OCI-LY1 (cell line): ENCODE measurements around the gene SIM2.

ENCODE experiments used
- H2AFZ ChIP-seq: fragments of 200-600 bp; sonication (generic), shearing (Covaris generic); 2 replicates; pipeline ENCODE4 v1.6.0; 2014; ENCODE audit warnings: antibody characterized with exemption, mild to moderate bottlenecking, low read length
- H3F3A ChIP-seq: fragments of 200-600 bp; sonication (generic), shearing (Covaris generic); 2 replicates; pipeline ENCODE4 v1.6.0; 2014; ENCODE audit warnings: mild to moderate bottlenecking, antibody characterized with exemption, low read length, moderate library complexity; ENCODE audit not compliant: insufficient read depth
- H3K27ac ChIP-seq: fragments of 200-600 bp; sonication (generic); 2 replicates; pipeline ENCODE4 v1.5.1; 2014; ENCODE audit warnings: low read length, mixed run types, mild to moderate bottlenecking, low read depth; ENCODE audit not compliant: poor library complexity, severe bottlenecking
- H3K27me3 ChIP-seq: fragments of 200-600 bp; sonication (generic); 2 replicates; pipeline ENCODE4 v1.6.0; 2014; ENCODE audit warnings: antibody characterized with exemption, mild to moderate bottlenecking, low read length, moderate library complexity; ENCODE audit not compliant: insufficient read depth
- H3K36me3 ChIP-seq: fragments of 200-600 bp; sonication (generic); 2 replicates; pipeline ENCODE4 v1.6.1; 2014; ENCODE audit warnings: mild to moderate bottlenecking, antibody characterized with exemption, low read length, moderate library complexity, mixed read lengths; ENCODE audit not compliant: insufficient read depth
- H3K4me1 ChIP-seq: fragments of 200-600 bp; sonication (generic); 2 replicates; pipeline ENCODE4 v1.5.1; 2014; ENCODE audit warnings: mild to moderate bottlenecking, low read length, moderate library complexity; ENCODE audit not compliant: insufficient read depth, severe bottlenecking
- H3K4me2 ChIP-seq: fragments of 200-600 bp; sonication (generic), shearing (Covaris generic); 2 replicates; pipeline ENCODE4 v1.6.1; 2014; ENCODE audit warnings: low read length
- H3K4me3 ChIP-seq: fragments of 200-600 bp; sonication (generic); 2 replicates; pipeline ENCODE4 v1.5.1; 2014; ENCODE audit warnings: low read length, low read depth, mild to moderate bottlenecking, mixed read lengths; ENCODE audit not compliant: poor library complexity, severe bottlenecking
- H3K79me2 ChIP-seq: fragments of 200-600 bp; shearing (Covaris generic); 2 replicates; pipeline ENCODE4 v1.6.1; 2016; ENCODE audit warnings: mixed run types, low read length, mixed read lengths; ENCODE audit not compliant: insufficient read depth
- H3K9ac ChIP-seq: fragments of 200-600 bp; sonication (generic), shearing (Covaris generic); 2 replicates; pipeline ENCODE4 v1.6.1; 2014; ENCODE audit warnings: mild to moderate bottlenecking, low read length, mixed read lengths
- H3K9me2 ChIP-seq: fragments of 200-600 bp; sonication (generic), shearing (Covaris generic); 2 replicates; pipeline ENCODE4 v1.6.1; 2014; ENCODE audit warnings: low read depth, mild to moderate bottlenecking, low read length, mixed read lengths
- H3K9me3 ChIP-seq: fragments of 200-600 bp; shearing (Covaris generic); 2 replicates; pipeline ENCODE4 v1.6.1; 2014; ENCODE audit warnings: low read length, mixed read lengths
- H4K20me1 ChIP-seq: fragments of 200-600 bp; sonication (generic), shearing (Covaris generic); 2 replicates; pipeline ENCODE4 v1.6.0; 2016; ENCODE audit warnings: mild to moderate bottlenecking, low read length; ENCODE audit not compliant: insufficient read depth
- CTCF ChIP-seq: fragments of 200-600 bp; sonication (generic), shearing (Covaris generic); IDR thresholded peaks from 2 replicates; pipeline ENCODE4 v1.5.1; 2017; ENCODE audit warnings: mild to moderate bottlenecking, antibody characterized with exemption, low read length, moderate library complexity, mixed read lengths
- EZH2 ChIP-seq: fragments of 200-600 bp; sonication (generic), shearing (Covaris generic); IDR thresholded peaks from 2 replicates; pipeline ENCODE4 v1.8.0; 2017; ENCODE audit warnings: borderline replicate concordance, mixed run types, mild to moderate bottlenecking, antibody characterized with exemption, low read length, moderate library complexity, mixed read lengths

SIM2 gene

GRCh38 chr21:36729310-36729970 is 30.5 kb downstream of the SIM2 start:
- H3K4me3 ChIP-seq: no peak overlapping the region
- H3F3A ChIP-seq: no peaks in the 10 kb centered on the region
- no peaks in the 10 kb centered on the region for H3K79me2 ChIP-seq
- no peak overlapping the region for H3K9ac ChIP-seq
- H4K20me1 ChIP-seq: no peaks in the 10 kb centered on the region
- H3K27me3 ChIP-seq: peaks cover 17% of the 10 kb centered on the region; the same call in 1 of the 2 replicates
- H2AFZ ChIP-seq: no peak overlapping the region
- TF ChIP-seq EZH2: no peak
- TF ChIP-seq CTCF: no peak
- H3K4me1 ChIP-seq: no peaks in the 10 kb centered on the region
- no peak overlapping the region for H3K4me2 ChIP-seq
- no peaks in the 10 kb centered on the region for H3K36me3 ChIP-seq
- no peaks in the 10 kb centered on the region for H3K9me3 ChIP-seq
- H3K27ac ChIP-seq: no peak overlapping the region
- H3K9me2 ChIP-seq: no peaks in the 10 kb centered on the region

GRCh38 chr21:36730291-36731281 is 31.7 kb downstream of the SIM2 start:
- H3K9ac ChIP-seq: no peak overlapping the region
- no peak overlapping the region for H3K27ac ChIP-seq
- no peak for TF ChIP-seq EZH2
- no peak for TF ChIP-seq CTCF
- H3K27me3 ChIP-seq: peaks cover 21% of the 10 kb centered on the region; the same call in 1 of the 2 replicates
- H3K79me2 ChIP-seq: no peaks in the 10 kb centered on the region
- H4K20me1 ChIP-seq: no peaks in the 10 kb centered on the region
- H3F3A ChIP-seq: no peaks in the 10 kb centered on the region
- no peak overlapping the region for H2AFZ ChIP-seq
- H3K9me3 ChIP-seq: no peaks in the 10 kb centered on the region
- H3K4me1 ChIP-seq: no peaks in the 10 kb centered on the region
- H3K4me3 ChIP-seq: no peak overlapping the region
- H3K9me2 ChIP-seq: no peaks in the 10 kb centered on the region
- H3K4me2 ChIP-seq: no peak overlapping the region
- H3K36me3 ChIP-seq: no peaks in the 10 kb centered on the region

GRCh38 chr21:36732217-36732616 is 33.3 kb downstream of the SIM2 start:
- no peaks in the 10 kb centered on the region for H3F3A ChIP-seq
- no peaks in the 10 kb centered on the region for H3K79me2 ChIP-seq
- no peak overlapping the region for H3K9ac ChIP-seq
- no peak overlapping the region for H3K4me3 ChIP-seq
- H3K9me3 ChIP-seq: no peaks in the 10 kb centered on the region
- H3K4me2 ChIP-seq: no peak overlapping the region
- no peak for TF ChIP-seq EZH2
- TF ChIP-seq CTCF: no peak
- no peaks in the 10 kb centered on the region for H3K36me3 ChIP-seq
- no peaks in the 10 kb centered on the region for H3K9me2 ChIP-seq
- no peaks in the 10 kb centered on the region for H3K4me1 ChIP-seq
- no peak overlapping the region for H3K27ac ChIP-seq
- H3K27me3 ChIP-seq: peaks cover 21% of the 10 kb centered on the region; the same call in 1 of the 2 replicates
- no peak overlapping the region for H2AFZ ChIP-seq
- H4K20me1 ChIP-seq: no peaks in the 10 kb centered on the region
